ENCODE measurements around the gene AKT3. TPM values are rescaled to one million over a fixed set of nuclear protein-coding genes. Genes with fewer than 3 reads are reported as not detected.

AKT3 gene
- total and polyA plus RNA-seq, 2 of the 8 experiments (the other 6 are each of a cell fraction or from before 2014, with no cell fraction given): 6.0 to 36.4 TPM

- H3K56ac ChIP-seq (replicated peaks; ENCODE audit: insufficient read length, low read depth, low read length): no peak overlapping the region
- no peak overlapping the region for H3K14ac ChIP-seq (ENCODE audit: insufficient read length)
- no peak overlapping the region for H2AK5ac ChIP-seq (ENCODE audit: low read depth, low read length)
- FAIRE-seq (peak; percentile 82), DNase-seq (ENCODE audit: low read depth in 1 of 2, low spot score in 2 of 2) (no peak)
- H2BK5ac ChIP-seq (ENCODE audit: low read depth, low read length): no peak overlapping the region
- no peak overlapping the region for H3K4me2 ChIP-seq (ENCODE audit: insufficient read depth in 1 of 2, low read depth in 2 of 2, low read length in 2 of 2)
- 28% methylated on average over 3 of the region's 3 CpGs; no CpG with 5 or more reads in 1 of the 2 experiments for WGBS, 2 experiments (ENCODE audit: extremely low coverage in 1 of 2, insufficient coverage in 1 of 2, insufficient read length in 1 of 2, insufficient replicate concordance in 2 of 2, low coverage in 1 of 2, low lambda C conversion rate in 2 of 2, missing lambda C conversion rate in 1 of 2)
- no peaks in the 10 kb centered on the region for H3K9me3 ChIP-seq (ENCODE audit: insufficient read depth in 2 of 2, low read depth in 1 of 2, low read length in 1 of 2)
- H2BK20ac ChIP-seq (ENCODE audit: low read length): no peak overlapping the region
- H3K23me2 ChIP-seq (ENCODE audit: low read depth, low read length): no peaks in the 10 kb centered on the region; the same call in 1 of the 2 replicates
- H2BK120ac ChIP-seq (replicated peaks; ENCODE audit: low read depth, low read length): no peak overlapping the region
- no peak overlapping the region for H2AFZ ChIP-seq (ENCODE audit: low read length)
- no peak overlapping the region for H2BK12ac ChIP-seq (ENCODE audit: low read depth, low read length)
- H3K4me3 ChIP-seq (ENCODE audit: extremely low read depth in 1 of 4, insufficient read depth in 2 of 4, low read depth in 3 of 4, low read length in 4 of 4): no peak overlapping the region
- no peaks in the 10 kb centered on the region; a peak in 1 of 4 replicates for H3K79me2 ChIP-seq (ENCODE audit: control insufficient read depth in 1 of 2, insufficient read depth in 2 of 2, low read length in 2 of 2)
- no peak overlapping the region for H3K9ac ChIP-seq (replicated peaks in 1 of 4; ENCODE audit: extremely low read depth in 1 of 4, low read depth in 3 of 4, low read length in 3 of 4)
- no peak overlapping the region for H4K91ac ChIP-seq (replicated peaks; ENCODE audit: insufficient read length, low read length)
- H3K4ac ChIP-seq (replicated peaks; ENCODE audit: insufficient read length, low read depth, low read length): no peak overlapping the region
- peaks cover 2% of the 10 kb centered on the region; the same call in 1 of the 2 replicates for H3K79me1 ChIP-seq (ENCODE audit: low read depth, low read length)
- H3K23ac ChIP-seq (ENCODE audit: insufficient read length): no peak overlapping the region
- no peak overlapping the region for H2BK15ac ChIP-seq (ENCODE audit: low read length)
- ChIA-PET CTCF (ENCODE audit: partially characterized antibody) (interaction anchor here (0.6 to 3.3 kb wide), 24 partner anchors 9 to 541 kb away, joined by 3 to 20 read pairs (median 4); no protein-coding TSS in a partner anchor), POLR2A (ENCODE audit: partially characterized antibody) (no interaction called here)
- H4K8ac ChIP-seq (ENCODE audit: extremely low read depth, insufficient read depth, low read length): no peak overlapping the region
- peaks cover 0 to under 1% (median 0%) of the 10 kb centered on the region in 4 experiments; a peak in 1 of 8 replicates for H3K36me3 ChIP-seq (ENCODE audit: control insufficient read depth in 2 of 4, insufficient read depth in 4 of 4, low read length in 3 of 4)
- H3K27me3 ChIP-seq (replicated peaks in 1 of 4; ENCODE audit: control insufficient read depth in 3 of 4, extremely low read depth in 1 of 4, insufficient read depth in 3 of 4, low read length in 3 of 4): no peaks in the 10 kb centered on the region
- no peaks in the 10 kb centered on the region for H4K20me1 ChIP-seq (replicated peaks in 1 of 2; ENCODE audit: control insufficient read depth in 1 of 2, insufficient read depth in 2 of 2, low read length in 2 of 2)
- H3K27ac ChIP-seq (ENCODE audit: low read depth, low read length): no peak overlapping the region
- H3K4me1 ChIP-seq (replicated peaks in 1 of 4; ENCODE audit: control insufficient read depth in 3 of 4, insufficient read depth in 4 of 4, low read length in 3 of 4): peaks cover 0 to 8% (median 2%) of the 10 kb centered on the region in 4 experiments; a peak in 3 of 7 replicates
- H4K5ac ChIP-seq (ENCODE audit: insufficient read length, low read depth, low read length): no peak overlapping the region
- no peak overlapping the region for H3K18ac ChIP-seq (ENCODE audit: extremely low read depth, low read length)
- no peak for TF ChIP-seq ASH2L (IDR thresholded peaks at IDR 0.05; ENCODE audit: low read length)
- no peak for TF ChIP-seq NANOG (IDR thresholded peaks at IDR 0.05; ENCODE audit: insufficient read depth, low read depth, low read length, poor library complexity, severe bottlenecking)
- TF ChIP-seq BRCA1 (IDR thresholded peaks at IDR 0.05; ENCODE audit: low read depth, low read length): no peak
- TF ChIP-seq JUND (IDR thresholded peaks at IDR 0.05; ENCODE audit: low read length): no peak
- no peak for TF ChIP-seq CEBPB (IDR thresholded peaks at IDR 0.05; ENCODE audit: low read depth, low read length)
- TF ChIP-seq BCL11A (IDR thresholded peaks at IDR 0.05; ENCODE audit: low read depth in 2 of 2, low read length in 2 of 2): no peak
- no peak for TF ChIP-seq CHD1 (IDR thresholded peaks at IDR 0.05; ENCODE audit: low read depth, low read length)
- TF ChIP-seq CTCF (IDR thresholded peaks at IDR 0.05; ENCODE audit: control extremely low read depth in 1 of 3, insufficient read depth in 1 of 3, low read depth in 1 of 3, low read length in 3 of 3): peak in 2 of 3 experiments; percentile 62 to 75; a peak in 3 of 4 replicates
- TF ChIP-seq BACH1 (IDR thresholded peaks at IDR 0.05; ENCODE audit: low read length): no peak
- TF ChIP-seq MAFK (IDR thresholded peaks at IDR 0.05; ENCODE audit: low read depth, low read length): no peak
- TF ChIP-seq SUZ12 (IDR thresholded peaks at IDR 0.05; ENCODE audit: low read length): no peak
- TF ChIP-seq NRF1 (IDR thresholded peaks at IDR 0.05; ENCODE audit: low read depth, low read length): no peak
These were observed 101.2 kb downstream of the AKT3 start for GRCh38 chr1:243748706-243749283.

Measured in H1 (cell line).